GM12878 (cell line): ENCODE data around the gene TLX2. TPM values are rescaled to one million over a fixed set of nuclear protein-coding genes. Genes with fewer than 3 reads are reported as not detected.

Experiments
- CBX5 ChIP-seq: sonication (generic); IDR thresholded peaks from 2 replicates; pipeline ENCODE4 v1.6.1; 2016; ENCODE audit warnings: low read depth, moderate library complexity, mild to moderate bottlenecking, inconsistent platforms
- CHD1 ChIP-seq: IDR thresholded peaks from 2 replicates; pipeline ENCODE4 v1.6.1; 2012; ENCODE audit warnings: low read depth, low read length, improper control_type of control experiment
- DPF2 ChIP-seq: fragments of 450-650 bp; IDR thresholded peaks from 2 replicates; pipeline ENCODE4 v1.6.1; 2017; ENCODE audit warnings: mild to moderate bottlenecking
- KDM1A ChIP-seq: fragments of 200-600 bp; sonication (generic); IDR thresholded peaks from 2 replicates; pipeline ENCODE4 v1.6.1; 2016; ENCODE audit warnings: borderline replicate concordance
- KLF5 ChIP-seq: fragments of 450-650 bp; IDR thresholded peaks from 2 replicates; pipeline ENCODE4 v1.6.1; 2014; ENCODE audit warnings: mild to moderate bottlenecking; ENCODE audit not compliant: partially characterized antibody
- MEF2B ChIP-seq: fragments of 450-650 bp; IDR thresholded peaks from 2 replicates; pipeline ENCODE4 v1.6.1; 2018; ENCODE audit warnings: mild to moderate bottlenecking, moderate library complexity; ENCODE audit not compliant: partially characterized antibody, poor library complexity, severe bottlenecking
- MTA2 ChIP-seq: fragments of 450-650 bp; IDR thresholded peaks from 2 replicates; pipeline ENCODE4 v1.6.1; 2016; ENCODE audit warnings: low read depth, mild to moderate bottlenecking, moderate library complexity
- MXI1 ChIP-seq: fragments of 150-350 bp; IDR thresholded peaks from 2 replicates; pipeline ENCODE4 v1.6.1; 2011; ENCODE audit warnings: low read depth, mild to moderate bottlenecking, inconsistent platforms, low read length, improper control_type of control experiment
- MYB ChIP-seq: fragments of 150-350 bp; IDR thresholded peaks from 2 replicates; pipeline ENCODE4 v1.6.1; 2014; ENCODE audit warnings: mild to moderate bottlenecking, low read depth, low read length, borderline replicate concordance
- POLR2AphosphoS5 ChIP-seq: IDR thresholded peaks from 2 replicates; pipeline ENCODE4 v1.6.1; 2011; ENCODE audit warnings: mild to moderate bottlenecking, low read length, inconsistent platforms
- POU2F2 ChIP-seq: IDR thresholded peaks from 3 replicates; pipeline ENCODE4 v1.6.1; 2011; ENCODE audit warnings: low read depth, mild to moderate bottlenecking, low read length, borderline replicate concordance
- RUNX3 ChIP-seq: IDR thresholded peaks from 2 replicates; pipeline ENCODE4 v1.6.1; 2012; ENCODE audit warnings: low read length, inconsistent platforms
- STAT1 ChIP-seq: fragments of 450-650 bp; conservative IDR thresholded peaks from 2 replicates; pipeline ENCODE4 v1.6.1; 2014; ENCODE audit warnings: antibody characterized with exemption, mild to moderate bottlenecking
- SUZ12 ChIP-seq: fragments of 200-600 bp; sonication (generic); IDR thresholded peaks from one replicate; pipeline ENCODE4 v1.6.1; 2018; ENCODE audit warnings: antibody characterized with exemption, mild to moderate bottlenecking; ENCODE audit not compliant: unreplicated experiment
- TCF3 ChIP-seq: IDR thresholded peaks from 2 replicates; pipeline ENCODE4 v1.6.1; 2012; ENCODE audit warnings: low read depth, mild to moderate bottlenecking, low read length, borderline replicate concordance; ENCODE audit not compliant: insufficient read depth
- polyA plus RNA-seq, 11 experiments: library from polyadenylated mRNA; depleted of rRNA in 4 of 11; unstranded in 6 of 11; stranded (reverse) in 5 of 11; fragments of >200 nt; fragmentation: Nextera tagmentation in 4 of 11; fragmentation: Illumina TruSeq in 1 of 11; extraction: Ambion mirVana in 4 of 11; extraction: Trizol in 1 of 11; gene quantifications; 1 replicate in 1 of 11; 2 replicates in 10 of 11; pipeline versions ENCODE4 v1.2.1 to v1.2.3, GENCODE V29; 2011 to 2016; ENCODE audit warnings: inconsistent platforms in 2 of 11, missing spikeins in 2 of 11, low read depth in 1 of 11
- total RNA-seq, 4 experiments: library from RNA; depleted of rRNA in 3 of 4; stranded (reverse); fragments of >200 nt in 3 of 4; fragmentation: Illumina TruSeq in 1 of 4; extraction: Trizol in 1 of 4; gene quantifications; 2 replicates each; pipeline versions ENCODE4 v1.2.1 to v1.2.3, GENCODE V29; 2013 to 2021
- TF ChIP-seq, protein P1 (sequence below): IDR thresholded peaks from 2 replicates; pipeline ENCODE4 v1.6.1; 2011; ENCODE audit warnings: low read depth, mild to moderate bottlenecking, low read length, moderate library complexity, borderline replicate concordance; ENCODE audit errors: extremely low read depth
- TF ChIP-seq, protein P2 (sequence below): IDR thresholded peaks from 2 replicates; pipeline ENCODE4 v1.6.1; 2012; ENCODE audit warnings: low read depth, low read length, improper control_type of control experiment
- TF ChIP-seq, protein P3 (sequence below): fragments of 150-350 bp; IDR thresholded peaks from 2 replicates; pipeline ENCODE4 v1.6.1; 2014; ENCODE audit warnings: mild to moderate bottlenecking, low read depth, low read length
- TF ChIP-seq, protein P4 (sequence below), 3 experiments: IDR thresholded peaks in 2 of 3; conservative IDR thresholded peaks in 1 of 3; 2 replicates each; pipeline ENCODE4 v1.5.1; 2011; ENCODE audit warnings: low read depth in 3 of 3, low read length in 3 of 3, mild to moderate bottlenecking in 3 of 3, control low read depth in 2 of 3, moderate library complexity in 2 of 3, inconsistent platforms in 1 of 3, mixed read lengths in 1 of 3; ENCODE audit not compliant: control insufficient read depth in 2 of 3, insufficient read depth in 1 of 3; ENCODE audit errors: extremely low read depth in 1 of 3
- TF ChIP-seq, protein P5 (sequence below): fragments of 450-650 bp; IDR thresholded peaks from 2 replicates; pipeline ENCODE4 v1.6.1; 2016; ENCODE audit warnings: mild to moderate bottlenecking, moderate library complexity, borderline replicate concordance

TLX2 gene
- total and polyA plus RNA-seq, 10 of the 15 experiments (the other 5 are each of a cell fraction or from before 2014, with no cell fraction given) = 0.06 to 5.5 (median 3.6) TPM; not detected in 1

DNA sequence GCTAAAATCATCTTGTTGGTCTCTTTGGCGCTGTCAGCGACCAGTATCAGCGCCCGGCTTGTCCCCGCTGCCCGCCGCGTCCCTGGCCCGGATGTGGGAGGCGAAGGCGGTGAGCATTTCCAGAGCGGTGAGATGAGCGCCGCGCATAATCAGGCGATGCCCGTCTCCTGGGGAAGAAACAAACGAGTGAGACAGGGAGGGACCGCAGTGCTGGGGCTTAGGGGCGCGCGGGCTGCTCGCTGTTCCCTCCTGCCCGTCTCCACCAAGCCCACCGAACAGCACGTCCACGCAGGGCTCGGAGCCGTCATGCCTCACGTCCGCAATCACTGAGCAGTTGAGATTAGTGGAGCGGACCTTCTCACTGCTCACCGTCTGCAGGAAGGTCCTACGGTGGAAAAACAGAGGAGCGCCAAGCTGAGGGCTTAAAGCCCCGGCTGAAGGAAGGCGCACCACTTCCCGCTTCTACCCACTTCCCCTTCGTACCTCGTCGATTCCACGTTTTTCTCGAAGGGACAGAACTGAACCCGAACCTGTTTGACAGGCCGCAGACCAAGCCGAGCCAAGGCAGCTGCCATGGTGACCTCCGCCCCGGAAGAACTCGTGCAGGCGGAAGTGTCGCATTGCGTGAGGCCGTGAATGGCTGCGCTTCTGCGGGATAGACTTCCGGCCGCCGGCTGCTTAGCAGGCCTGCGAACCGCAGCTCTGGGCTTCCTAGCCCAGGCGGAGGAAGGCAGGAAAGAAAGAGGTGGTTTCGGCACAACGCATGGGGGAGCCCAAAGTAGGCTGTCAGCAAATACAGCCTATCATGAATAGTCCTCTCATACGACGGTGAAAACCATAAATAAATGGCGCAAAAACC lies 41.9 kb upstream of the TLX2 start, which contains the start of gene MRPL53 (continued):
- TF ChIP-seq POLR2AphosphoS5 = peak; percentile 96
- no peak for TF ChIP-seq SUZ12
- TF ChIP-seq, protein P1, sequence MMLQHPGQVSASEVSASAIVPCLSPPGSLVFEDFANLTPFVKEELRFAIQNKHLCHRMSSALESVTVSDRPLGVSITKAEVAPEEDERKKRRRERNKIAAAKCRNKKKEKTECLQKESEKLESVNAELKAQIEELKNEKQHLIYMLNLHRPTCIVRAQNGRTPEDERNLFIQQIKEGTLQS = no peak
- no peak for TF ChIP-seq MEF2B
- peak; percentile 88; the same call in 1 of the 2 replicates for TF ChIP-seq STAT1
- no peak for TF ChIP-seq KDM1A
- 0 out of 2 replicates have a peak, but pooled peaks have one; percentile 74 for TF ChIP-seq CHD1
- TF ChIP-seq TCF3 = peak; percentile 82; the same call in 1 of the 2 replicates
- peak; percentile 79; the same call in 1 of the 2 replicates for TF ChIP-seq CBX5
- no peak for TF ChIP-seq MYB
- TF ChIP-seq MXI1 = peak; percentile 86
- TF ChIP-seq, protein P2, sequence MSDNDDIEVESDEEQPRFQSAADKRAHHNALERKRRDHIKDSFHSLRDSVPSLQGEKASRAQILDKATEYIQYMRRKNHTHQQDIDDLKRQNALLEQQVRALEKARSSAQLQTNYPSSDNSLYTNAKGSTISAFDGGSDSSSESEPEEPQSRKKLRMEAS = peak; percentile 78
- TF ChIP-seq, protein P3, sequence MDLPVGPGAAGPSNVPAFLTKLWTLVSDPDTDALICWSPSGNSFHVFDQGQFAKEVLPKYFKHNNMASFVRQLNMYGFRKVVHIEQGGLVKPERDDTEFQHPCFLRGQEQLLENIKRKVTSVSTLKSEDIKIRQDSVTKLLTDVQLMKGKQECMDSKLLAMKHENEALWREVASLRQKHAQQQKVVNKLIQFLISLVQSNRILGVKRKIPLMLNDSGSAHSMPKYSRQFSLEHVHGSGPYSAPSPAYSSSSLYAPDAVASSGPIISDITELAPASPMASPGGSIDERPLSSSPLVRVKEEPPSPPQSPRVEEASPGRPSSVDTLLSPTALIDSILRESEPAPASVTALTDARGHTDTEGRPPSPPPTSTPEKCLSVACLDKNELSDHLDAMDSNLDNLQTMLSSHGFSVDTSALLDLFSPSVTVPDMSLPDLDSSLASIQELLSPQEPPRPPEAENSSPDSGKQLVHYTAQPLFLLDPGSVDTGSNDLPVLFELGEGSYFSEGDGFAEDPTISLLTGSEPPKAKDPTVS = no peak
- TF ChIP-seq MTA2 = peak; percentile 93
- TF ChIP-seq, protein P4, sequence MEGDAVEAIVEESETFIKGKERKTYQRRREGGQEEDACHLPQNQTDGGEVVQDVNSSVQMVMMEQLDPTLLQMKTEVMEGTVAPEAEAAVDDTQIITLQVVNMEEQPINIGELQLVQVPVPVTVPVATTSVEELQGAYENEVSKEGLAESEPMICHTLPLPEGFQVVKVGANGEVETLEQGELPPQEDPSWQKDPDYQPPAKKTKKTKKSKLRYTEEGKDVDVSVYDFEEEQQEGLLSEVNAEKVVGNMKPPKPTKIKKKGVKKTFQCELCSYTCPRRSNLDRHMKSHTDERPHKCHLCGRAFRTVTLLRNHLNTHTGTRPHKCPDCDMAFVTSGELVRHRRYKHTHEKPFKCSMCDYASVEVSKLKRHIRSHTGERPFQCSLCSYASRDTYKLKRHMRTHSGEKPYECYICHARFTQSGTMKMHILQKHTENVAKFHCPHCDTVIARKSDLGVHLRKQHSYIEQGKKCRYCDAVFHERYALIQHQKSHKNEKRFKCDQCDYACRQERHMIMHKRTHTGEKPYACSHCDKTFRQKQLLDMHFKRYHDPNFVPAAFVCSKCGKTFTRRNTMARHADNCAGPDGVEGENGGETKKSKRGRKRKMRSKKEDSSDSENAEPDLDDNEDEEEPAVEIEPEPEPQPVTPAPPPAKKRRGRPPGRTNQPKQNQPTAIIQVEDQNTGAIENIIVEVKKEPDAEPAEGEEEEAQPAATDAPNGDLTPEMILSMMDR (IDR thresholded peaks at IDR 0.05 in 2 of 3, conservative IDR thresholded peaks at IDR 0.05 in 1 of 3; ENCODE audit: control insufficient read depth in 2 of 3, extremely low read depth in 1 of 3, insufficient read depth in 1 of 3, low read depth in 3 of 3, low read length in 3 of 3) = no peak
- TF ChIP-seq KLF5 = peak; percentile 81
- TF ChIP-seq POU2F2 = peak; percentile 93
- TF ChIP-seq, protein P5, sequence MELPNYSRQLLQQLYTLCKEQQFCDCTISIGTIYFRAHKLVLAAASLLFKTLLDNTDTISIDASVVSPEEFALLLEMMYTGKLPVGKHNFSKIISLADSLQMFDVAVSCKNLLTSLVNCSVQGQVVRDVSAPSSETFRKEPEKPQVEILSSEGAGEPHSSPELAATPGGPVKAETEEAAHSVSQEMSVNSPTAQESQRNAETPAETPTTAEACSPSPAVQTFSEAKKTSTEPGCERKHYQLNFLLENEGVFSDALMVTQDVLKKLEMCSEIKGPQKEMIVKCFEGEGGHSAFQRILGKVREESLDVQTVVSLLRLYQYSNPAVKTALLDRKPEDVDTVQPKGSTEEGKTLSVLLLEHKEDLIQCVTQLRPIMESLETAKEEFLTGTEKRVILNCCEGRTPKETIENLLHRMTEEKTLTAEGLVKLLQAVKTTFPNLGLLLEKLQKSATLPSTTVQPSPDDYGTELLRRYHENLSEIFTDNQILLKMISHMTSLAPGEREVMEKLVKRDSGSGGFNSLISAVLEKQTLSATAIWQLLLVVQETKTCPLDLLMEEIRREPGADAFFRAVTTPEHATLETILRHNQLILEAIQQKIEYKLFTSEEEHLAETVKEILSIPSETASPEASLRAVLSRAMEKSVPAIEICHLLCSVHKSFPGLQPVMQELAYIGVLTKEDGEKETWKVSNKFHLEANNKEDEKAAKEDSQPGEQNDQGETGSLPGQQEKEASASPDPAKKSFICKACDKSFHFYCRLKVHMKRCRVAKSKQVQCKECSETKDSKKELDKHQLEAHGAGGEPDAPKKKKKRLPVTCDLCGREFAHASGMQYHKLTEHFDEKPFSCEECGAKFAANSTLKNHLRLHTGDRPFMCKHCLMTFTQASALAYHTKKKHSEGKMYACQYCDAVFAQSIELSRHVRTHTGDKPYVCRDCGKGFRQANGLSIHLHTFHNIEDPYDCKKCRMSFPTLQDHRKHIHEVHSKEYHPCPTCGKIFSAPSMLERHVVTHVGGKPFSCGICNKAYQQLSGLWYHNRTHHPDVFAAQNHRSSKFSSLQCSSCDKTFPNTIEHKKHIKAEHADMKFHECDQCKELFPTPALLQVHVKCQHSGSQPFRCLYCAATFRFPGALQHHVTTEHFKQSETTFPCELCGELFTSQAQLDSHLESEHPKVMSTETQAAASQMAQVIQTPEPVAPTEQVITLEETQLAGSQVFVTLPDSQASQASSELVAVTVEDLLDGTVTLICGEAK = peak; percentile 98
- peak; percentile 95 for TF ChIP-seq RUNX3
- TF ChIP-seq DPF2 = 0 out of 2 replicates have a peak, but pooled peaks have one; percentile 49
